HL-60/S4 treated with phorbol 12-myristate 13-acetate at 8.2 ng/mL for 4 days and 3 days (cell line): ENCODE measurements around the gene PTPRG.

Experiments
- in situ Hi-C: fragments of 300-500 bp; cut with MboI; formaldehyde crosslinking; loops from 2 replicates; pipeline ENCODE4 v1.15.0; 2022; ENCODE audit warnings: low sequenced_read_pairs

PTPRG gene

DNA sequence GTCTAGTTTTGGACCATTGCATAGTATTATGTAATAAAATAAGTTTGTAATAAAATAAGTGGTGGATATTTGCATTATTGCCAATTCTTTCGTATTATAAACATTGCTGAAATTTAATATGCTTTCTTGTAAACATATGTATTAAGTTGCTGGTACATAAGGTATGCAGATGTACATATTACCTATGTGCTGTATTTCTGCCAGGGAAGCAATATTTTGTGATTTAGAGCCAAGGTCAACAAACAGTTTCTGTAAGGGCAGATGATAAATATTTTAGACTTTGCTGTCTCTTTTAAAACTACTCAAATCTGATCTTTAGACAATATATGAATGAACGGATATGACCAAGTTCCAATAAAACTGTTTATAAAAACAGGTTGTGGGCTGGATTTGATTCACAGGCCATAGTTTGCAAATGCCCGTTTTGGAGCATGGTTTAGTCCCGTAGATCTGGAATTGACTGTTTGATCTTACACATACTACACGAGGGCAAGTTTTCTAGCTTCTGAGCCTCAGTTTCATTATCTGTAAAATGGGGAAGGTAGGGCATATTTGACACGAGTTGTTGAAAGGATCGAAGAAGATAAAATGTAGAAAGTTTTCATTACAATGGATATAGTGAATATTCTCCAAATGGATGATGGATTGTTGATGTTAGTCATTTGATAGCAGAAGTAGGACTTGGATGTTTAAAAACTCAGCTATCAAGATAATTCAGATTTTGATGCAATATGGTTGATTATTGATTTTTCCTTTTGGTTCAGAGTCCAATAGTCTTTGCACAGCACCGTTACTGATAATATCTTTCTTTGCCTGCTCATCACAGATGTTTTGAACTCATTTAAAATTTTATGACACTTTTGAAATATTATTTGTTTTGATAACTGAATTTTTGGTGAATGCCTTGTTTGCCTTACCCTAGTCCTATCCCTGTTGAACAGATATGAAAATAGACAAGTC, 417.4 kb downstream of the PTPRG start:
- in situ Hi-C loops = no loop called here

DNA sequence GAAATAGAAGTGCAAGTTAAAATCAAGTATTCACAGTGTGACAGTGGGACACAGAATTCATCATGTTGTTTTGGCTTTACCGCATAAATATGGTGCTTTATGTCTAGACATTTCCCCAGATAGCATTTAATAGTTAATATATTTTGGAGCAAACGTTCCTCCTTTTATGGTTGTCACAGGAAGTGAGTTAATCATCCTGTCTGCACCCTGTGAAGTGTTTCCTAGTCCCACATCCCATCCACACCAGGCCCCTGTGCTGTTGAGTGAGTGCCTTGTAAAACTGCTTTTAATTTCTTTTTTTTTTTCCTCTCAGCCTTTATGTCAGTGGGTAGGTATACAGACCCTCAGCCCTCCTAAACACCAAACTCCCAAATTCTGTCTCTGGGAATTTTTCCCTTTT, 418.3 kb downstream of the PTPRG start:
- in situ Hi-C loops = no loop called here

- in situ Hi-C loops = no loop called here
Observed at GRCh38 chr3:61980041-61980440, 418.7 kb downstream of the PTPRG start.

DNA sequence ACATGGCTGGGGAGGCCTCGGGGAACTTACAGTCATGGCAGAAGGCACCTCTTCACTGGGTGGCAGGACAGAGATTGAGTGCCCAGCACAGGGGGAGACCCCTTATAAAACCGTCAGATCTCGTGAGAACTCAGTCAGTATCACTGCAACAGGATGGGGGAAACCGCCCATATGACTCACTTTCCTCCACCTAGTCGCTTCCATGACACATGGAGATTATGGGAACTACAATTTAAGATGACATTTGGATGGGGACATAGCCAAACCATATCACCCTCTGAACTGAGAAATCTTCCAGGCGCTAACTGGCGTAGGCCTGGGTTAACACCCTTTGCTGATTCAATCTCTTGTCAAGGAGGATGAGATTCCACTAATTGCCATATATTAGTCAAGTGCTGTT, 419.7 kb downstream of the PTPRG start:
- in situ Hi-C loops = no loop called here

DNA sequence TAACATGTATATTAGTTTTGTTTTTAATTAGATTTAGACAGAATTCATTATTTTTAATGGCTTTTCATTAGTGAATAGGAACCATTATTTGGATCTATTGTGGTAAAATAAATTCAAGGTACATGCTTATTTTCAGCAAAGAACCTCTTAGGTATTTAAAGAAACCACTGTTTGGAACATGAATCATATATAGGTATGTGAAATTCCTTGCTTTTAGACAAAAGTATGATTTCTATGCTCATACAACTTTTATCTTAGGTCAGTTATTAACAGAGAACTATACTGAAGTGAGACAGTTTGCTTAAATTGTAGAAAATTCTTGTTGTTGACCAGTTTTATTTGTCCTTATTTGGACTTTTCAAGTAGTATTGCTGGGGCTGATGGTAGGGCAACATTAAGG, 422.1 kb downstream of the PTPRG start:
- in situ Hi-C loops = no loop called here

DNA sequence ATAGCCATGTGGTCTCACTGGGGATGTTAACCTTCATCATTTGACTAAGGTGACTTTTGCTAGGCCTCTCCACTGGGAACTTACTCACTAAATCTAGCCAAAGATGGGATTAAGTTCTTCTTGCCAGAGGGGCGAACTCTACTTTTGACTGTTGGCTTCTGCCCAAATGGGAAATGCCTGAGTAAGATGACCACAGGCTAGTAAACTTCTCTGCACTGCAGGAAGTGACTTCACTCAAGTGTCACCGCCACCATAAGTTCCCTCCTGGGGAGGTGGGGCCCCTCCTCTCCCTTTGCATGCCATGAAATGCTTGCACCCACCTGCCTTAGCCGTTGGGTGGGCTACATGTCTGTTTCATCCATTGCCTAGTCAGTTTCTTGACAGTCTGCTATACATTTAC, 423.6 kb downstream of the PTPRG start:
- in situ Hi-C loops = no loop called here

DNA sequence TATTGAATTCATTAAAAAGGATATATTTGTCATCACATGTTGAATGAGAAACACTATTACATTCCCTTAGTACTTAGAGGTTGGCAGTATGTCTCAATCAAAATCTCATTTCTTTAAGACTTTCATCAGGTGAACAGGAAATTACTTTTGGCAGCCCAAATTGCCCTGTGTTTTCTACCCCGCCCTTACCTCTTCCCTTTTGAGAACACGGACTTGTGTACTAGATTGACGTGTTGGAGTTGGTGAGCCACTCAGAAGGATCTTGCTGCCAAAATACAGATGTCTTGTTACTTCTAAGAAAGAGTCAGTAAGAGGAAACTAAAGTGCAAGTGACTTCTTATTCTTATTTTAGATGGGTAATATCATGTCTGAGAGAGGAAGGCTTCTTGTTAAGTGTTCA, 425.1 kb downstream of the PTPRG start:
- in situ Hi-C loops = no loop called here

DNA sequence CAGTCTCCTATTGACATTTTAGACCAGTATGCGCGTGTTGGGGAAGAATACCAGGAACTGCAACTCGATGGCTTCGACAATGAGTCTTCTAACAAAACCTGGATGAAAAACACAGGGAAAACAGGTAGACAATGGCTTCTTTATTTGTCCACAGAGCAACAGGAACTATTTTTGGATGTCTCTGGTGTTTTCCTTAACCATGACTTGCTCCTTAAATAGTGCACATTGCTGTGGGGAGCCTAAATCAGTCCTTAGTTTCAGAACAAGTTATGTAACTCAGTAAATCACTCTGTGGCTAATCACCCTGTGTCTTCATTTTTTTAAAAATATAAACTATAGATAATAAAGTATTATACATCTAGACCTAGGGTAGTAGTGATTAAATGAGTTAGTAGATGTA, 428.3 kb downstream of the PTPRG start:
- in situ Hi-C loops = no loop called here

DNA sequence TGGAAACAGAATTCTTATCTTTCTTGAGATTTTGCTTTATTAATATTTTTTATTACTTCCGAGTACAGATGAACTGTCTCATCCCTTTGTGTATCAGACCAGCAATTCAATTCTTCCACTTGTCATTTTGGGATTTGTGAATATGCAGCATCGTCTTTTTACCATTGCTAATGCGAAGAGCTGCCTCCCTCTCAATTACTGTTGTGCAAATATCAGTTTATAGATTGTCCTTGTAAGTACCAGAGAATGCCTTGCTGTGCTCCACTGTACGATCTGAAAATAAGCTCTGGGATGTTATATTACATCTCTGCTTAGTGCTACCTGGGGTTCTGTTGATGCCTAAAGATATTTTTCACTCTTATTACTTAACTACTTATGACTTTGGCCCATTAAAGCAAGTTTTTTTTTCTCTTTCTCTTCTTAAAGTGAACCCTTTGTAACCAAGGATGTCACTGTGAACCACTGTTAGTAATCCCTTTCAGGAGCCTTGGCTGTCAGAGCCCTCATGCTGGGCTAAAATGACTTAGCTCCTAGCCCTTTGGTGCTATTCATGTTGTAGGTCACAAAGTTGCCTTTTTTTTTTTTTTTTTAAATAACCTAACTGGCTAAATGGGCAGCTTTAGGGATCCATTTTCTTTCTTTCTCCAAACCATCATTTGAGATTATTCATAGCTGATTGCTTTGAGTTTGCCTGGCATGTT, 429.1 kb downstream of the PTPRG start:
- in situ Hi-C loops = no loop called here

DNA sequence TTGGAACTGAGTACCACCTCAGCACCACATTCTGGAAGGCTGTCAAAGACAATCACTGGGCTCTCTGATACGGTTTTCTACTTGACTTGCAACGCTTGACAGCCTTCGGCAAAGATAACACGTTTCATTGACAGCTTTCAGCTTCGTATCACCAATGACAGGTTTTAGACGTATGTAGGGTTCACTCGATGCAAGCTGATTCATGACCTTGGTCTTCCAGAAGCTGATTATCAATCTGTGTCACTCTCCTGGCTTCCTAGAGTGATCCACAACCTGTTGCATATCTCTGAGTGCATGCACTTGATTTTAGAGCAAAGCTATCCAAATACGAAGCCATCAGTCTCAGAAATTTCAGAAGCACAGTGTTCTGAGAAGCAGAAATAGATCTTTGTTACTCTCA, 430.3 kb downstream of the PTPRG start:
- in situ Hi-C loops = no loop called here

GRCh38 chr3:61996366-61996765, 435.0 kb downstream of the PTPRG start:
- in situ Hi-C loops = no loop called here

- in situ Hi-C loops = no loop called here
Observed at GRCh38 chr3:61997101-61997500, 435.7 kb downstream of the PTPRG start.

- in situ Hi-C loops = no loop called here
Observed at GRCh38 chr3:62003835-62004234, 442.5 kb downstream of the PTPRG start.

- in situ Hi-C loops = no loop called here
Observed at GRCh38 chr3:62007036-62007435, 445.7 kb downstream of the PTPRG start.

DNA sequence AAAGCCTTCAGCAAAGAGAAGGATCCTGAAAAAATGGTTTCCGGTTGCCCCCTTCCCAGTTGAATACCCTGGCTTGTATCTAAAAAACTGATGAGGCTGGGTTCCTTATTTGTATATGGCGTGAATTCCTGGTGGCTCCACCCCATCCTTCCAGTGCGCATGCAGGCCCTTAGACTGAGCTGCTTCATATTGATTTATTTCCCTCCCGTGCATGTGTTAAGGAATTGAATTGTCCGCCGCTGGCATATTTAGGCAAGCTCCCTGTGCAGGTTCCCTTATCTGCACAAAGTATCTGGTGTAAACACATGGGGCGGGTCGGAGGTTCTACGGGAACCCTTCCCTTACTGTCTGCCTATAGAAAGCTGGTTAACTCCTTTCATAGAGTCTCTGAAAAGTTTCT, 449.6 kb downstream of the PTPRG start:
- in situ Hi-C loops = no loop called here

- in situ Hi-C loops = no loop called here
Observed at GRCh38 chr3:62011666-62012065, 450.3 kb downstream of the PTPRG start.

- in situ Hi-C loops = no loop called here
Observed at GRCh38 chr3:62013951-62014350, 452.6 kb downstream of the PTPRG start.

DNA sequence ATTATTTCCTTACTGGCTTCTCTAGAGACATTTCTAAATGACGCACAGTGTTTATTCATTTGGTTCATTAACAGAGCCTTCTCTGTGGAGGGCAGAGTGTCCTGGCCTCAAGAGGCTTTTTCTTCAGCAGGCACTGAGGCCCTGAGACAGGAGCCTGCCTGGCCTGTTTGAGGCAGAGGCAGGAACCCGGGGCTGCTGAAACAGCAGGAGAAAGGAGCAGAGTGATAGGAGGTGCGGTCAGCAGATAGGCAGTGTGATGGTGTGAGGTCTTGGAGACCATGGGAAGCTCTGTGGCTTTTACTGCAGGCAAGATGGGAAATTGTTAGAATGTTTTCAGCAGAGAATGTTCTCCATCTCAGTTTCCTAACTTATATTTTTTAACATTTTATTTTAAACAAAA, 453.7 kb downstream of the PTPRG start:
- in situ Hi-C loops = no loop called here

DNA sequence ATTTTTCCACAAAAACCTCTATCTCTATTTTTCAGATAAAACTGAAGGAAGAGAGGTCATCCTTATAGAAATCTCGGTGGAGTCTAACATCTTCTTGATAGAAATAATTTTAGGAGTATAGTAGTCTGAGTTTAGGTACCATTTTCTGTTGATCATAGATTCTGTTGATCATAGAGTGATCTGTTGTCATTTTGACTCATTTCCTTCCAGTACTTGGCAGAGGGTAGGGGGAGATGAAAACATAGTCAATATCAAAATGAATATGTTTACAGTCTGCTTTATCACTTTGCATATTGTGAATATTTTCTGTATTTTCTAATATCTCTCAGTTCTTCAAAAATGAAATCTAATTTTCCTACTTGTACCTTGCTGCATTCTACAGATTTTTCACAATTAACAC, 458.5 kb downstream of the PTPRG start:
- in situ Hi-C loops = no loop called here

- in situ Hi-C loops = no loop called here
Observed at GRCh38 chr3:62020706-62021105, 459.3 kb downstream of the PTPRG start.

- in situ Hi-C loops = no loop called here
Observed at GRCh38 chr3:62022312-62022711, 460.9 kb downstream of the PTPRG start.

GRCh38 chr3:62024882-62025281, 463.5 kb downstream of the PTPRG start:
- in situ Hi-C loops = no loop called here
